CD4-positive, alpha-beta memory T cell (primary cell): ENCODE measurements around the gene TEPSIN. TPM values are rescaled to one million over a fixed set of nuclear protein-coding genes. Genes with fewer than 3 reads are reported as not detected.

Experiments used
- CTCF ChIA-PET: fragments of 350-600 bp; sonication (Branson Sonifier 250); formaldehyde crosslinking; loops from one replicate; lab custom pipeline; 2021; ENCODE audit warnings: inconsistent platforms; ENCODE audit not compliant: partially characterized antibody; lab: Charles Lee
- POLR2A ChIA-PET: fragments of 350-600 bp; sonication (Branson Sonifier 250); formaldehyde crosslinking; loops from one replicate; lab custom pipeline; 2021; ENCODE audit not compliant: partially characterized antibody; lab: Charles Lee
- DNase-seq, 5 donors: peaks; one replicate each; pipeline versions ENCODE4 v3.0.0 to v3.0.0-alpha.2; 2020 to 2022; ENCODE audit warnings: mixed read lengths in 1 of 5
- H3K27ac ChIP-seq: one replicate; pipeline ENCODE4 v1.7.0; 2013; ENCODE audit warnings: low read depth, low read length
- H3K27me3 ChIP-seq: 2 replicates; pipeline ENCODE4 v1.7.0; 2013; ENCODE audit warnings: mild to moderate bottlenecking, low read length, moderate library complexity; ENCODE audit not compliant: insufficient read depth
- H3K36me3 ChIP-seq: 2 replicates; pipeline ENCODE4 v1.7.0; 2013; ENCODE audit warnings: mild to moderate bottlenecking, low read length, moderate library complexity; ENCODE audit not compliant: insufficient read depth
- H3K4me1 ChIP-seq: 2 replicates; pipeline ENCODE4 v1.7.0; 2013; ENCODE audit warnings: mild to moderate bottlenecking, low read length, moderate library complexity; ENCODE audit not compliant: insufficient read depth
- H3K4me3 ChIP-seq, 2 donors: one replicate each; pipeline ENCODE4 v1.7.0; 2013; ENCODE audit warnings: low read length in 2 of 2, mild to moderate bottlenecking in 1 of 2
- H3K9me3 ChIP-seq, 2 donors: one replicate each; pipeline ENCODE4 v1.7.0; 2013; ENCODE audit warnings: low read length in 2 of 2, control low read depth in 1 of 2; ENCODE audit not compliant: control insufficient read depth in 1 of 2
- H3K27ac Mint-ChIP-seq, 7 donors: one replicate each; pipeline ENCODE4 v1.8.0; 2020 to 2021; ENCODE audit warnings: mixed read lengths in 7 of 7, mild to moderate bottlenecking in 6 of 7, inconsistent platforms in 3 of 7, moderate library complexity in 3 of 7
- H3K27me3 Mint-ChIP-seq, 2 donors: one replicate each; pipeline ENCODE4 v1.8.0; 2020 to 2021; ENCODE audit warnings: mixed read lengths in 2 of 2
- H3K36me3 Mint-ChIP-seq, 2 donors: one replicate each; pipeline ENCODE4 v1.8.0; 2020 to 2021; ENCODE audit warnings: mixed read lengths in 2 of 2, inconsistent platforms in 1 of 2, mild to moderate bottlenecking in 1 of 2
- H3K4me1 Mint-ChIP-seq, 4 donors: one replicate each; pipeline ENCODE4 v1.8.0; 2020 to 2021; ENCODE audit warnings: mixed read lengths in 4 of 4, mild to moderate bottlenecking in 1 of 4
- H3K4me3 Mint-ChIP-seq, 8 donors: one replicate each; pipeline ENCODE4 v1.8.0; 2020 to 2021; ENCODE audit warnings: mixed read lengths in 8 of 8, mild to moderate bottlenecking in 7 of 8, moderate library complexity in 6 of 8, inconsistent platforms in 3 of 8
- H3K9me3 Mint-ChIP-seq, 8 donors: one replicate each; pipeline ENCODE4 v1.8.0; 2020 to 2021; ENCODE audit warnings: mixed read lengths in 8 of 8, mild to moderate bottlenecking in 5 of 8, inconsistent platforms in 3 of 8, moderate library complexity in 1 of 8
- intact Hi-C: fragments of 100-400 bp; cut with micrococcal nuclease; formaldehyde crosslinking; loops from one replicate; pipeline ENCODE4 v1.15.1; 2023
- polyA plus RNA-seq, 2 donors: library from polyadenylated mRNA; unstranded; fragments of 300-500 nt; fragmentation: Illumina TruSeq; gene quantifications; one replicate each; pipeline ENCODE4 v1.2.3, GENCODE V29; 2021
- total RNA-seq, 2 experiments: library from RNA; stranded (reverse); gene quantifications; one replicate each; pipeline ENCODE4 v1.2.3, GENCODE V29; 2021

Gene TEPSIN
- total and polyA plus RNA-seq, 4 experiments from 2014 or later, result 2.0 to 126 (median 58.1) TPM

DNA sequence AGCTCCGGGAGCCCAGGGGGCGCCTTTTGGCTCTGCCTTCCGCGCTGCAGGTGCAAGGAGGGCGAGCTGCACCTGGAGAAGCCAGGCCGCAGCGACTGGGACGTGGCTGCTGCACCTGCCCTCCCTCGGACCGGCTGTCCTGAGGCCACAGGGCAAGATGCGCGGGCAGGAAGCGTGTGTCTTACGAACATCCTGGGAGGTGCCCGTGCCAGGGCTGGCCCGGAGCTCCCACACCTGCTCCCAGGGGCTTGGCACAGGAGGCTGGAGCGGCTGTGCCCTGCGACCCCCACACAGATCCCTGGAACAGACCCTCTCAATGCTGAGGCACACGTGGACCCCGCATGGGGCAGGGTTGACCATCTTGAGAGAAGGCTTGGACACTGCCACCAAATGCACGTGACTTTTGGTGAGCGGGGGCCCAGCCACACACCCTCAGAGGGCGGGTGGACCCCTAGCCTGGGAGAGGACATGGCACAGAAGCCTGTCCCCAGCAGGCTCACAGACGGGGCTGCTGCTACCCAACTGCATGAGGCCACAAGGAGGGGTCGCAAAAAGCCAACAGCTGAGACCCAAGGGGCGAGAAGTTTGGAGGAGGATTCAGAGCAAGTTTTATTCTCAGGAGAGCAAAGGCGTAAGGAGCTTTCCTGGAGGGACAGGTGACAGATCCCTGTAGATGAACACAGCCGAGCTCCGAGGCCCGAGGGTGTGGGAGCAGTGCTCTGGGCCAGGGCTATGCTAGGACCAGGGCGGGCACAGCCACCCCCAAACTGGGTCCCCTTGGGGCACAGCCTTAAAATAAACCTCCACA lies 11.6 kb upstream of the TEPSIN start:
- no peak for DNase-seq
- Mint-ChIP-seq H3K4me1 (peaks cover 8 to 11% (median 9%) of the 10 kb centered on the region in 4 donors), H3K27me3 (no peaks in the 10 kb centered on the region), H3K36me3 (peaks cover 11 to 23% of the 10 kb centered on the region in 2 donors), H3K27ac (no peak overlapping the region), H3K4me3 (no peak overlapping the region), H3K9me3 (peaks cover 0 to 1% (median 0%) of the 10 kb centered on the region in 8 donors)
- ChIA-PET CTCF (interaction anchor here (0.9 kb wide), 1 partner anchor 351 kb away, joined by 3 read pairs; no protein-coding TSS in a partner anchor), POLR2A (interaction anchor here (1.0 to 1.5 kb wide), 2 partner anchors 234 to 259 kb away, joined by 3 to 4 read pairs; no protein-coding TSS in a partner anchor)
- H3K9me3 ChIP-seq, result no peaks in the 10 kb centered on the region
- peaks cover 28% of the 10 kb centered on the region for H3K36me3 ChIP-seq
- H3K4me3 ChIP-seq, result no peak overlapping the region
- intact Hi-C loops, result loop anchor here (5.0 kb wide), 1 partner anchor 287 kb away; no protein-coding TSS in a partner anchor
- no peak overlapping the region for H3K27ac ChIP-seq
- no peaks in the 10 kb centered on the region for H3K27me3 ChIP-seq
- no peaks in the 10 kb centered on the region for H3K4me1 ChIP-seq

DNA sequence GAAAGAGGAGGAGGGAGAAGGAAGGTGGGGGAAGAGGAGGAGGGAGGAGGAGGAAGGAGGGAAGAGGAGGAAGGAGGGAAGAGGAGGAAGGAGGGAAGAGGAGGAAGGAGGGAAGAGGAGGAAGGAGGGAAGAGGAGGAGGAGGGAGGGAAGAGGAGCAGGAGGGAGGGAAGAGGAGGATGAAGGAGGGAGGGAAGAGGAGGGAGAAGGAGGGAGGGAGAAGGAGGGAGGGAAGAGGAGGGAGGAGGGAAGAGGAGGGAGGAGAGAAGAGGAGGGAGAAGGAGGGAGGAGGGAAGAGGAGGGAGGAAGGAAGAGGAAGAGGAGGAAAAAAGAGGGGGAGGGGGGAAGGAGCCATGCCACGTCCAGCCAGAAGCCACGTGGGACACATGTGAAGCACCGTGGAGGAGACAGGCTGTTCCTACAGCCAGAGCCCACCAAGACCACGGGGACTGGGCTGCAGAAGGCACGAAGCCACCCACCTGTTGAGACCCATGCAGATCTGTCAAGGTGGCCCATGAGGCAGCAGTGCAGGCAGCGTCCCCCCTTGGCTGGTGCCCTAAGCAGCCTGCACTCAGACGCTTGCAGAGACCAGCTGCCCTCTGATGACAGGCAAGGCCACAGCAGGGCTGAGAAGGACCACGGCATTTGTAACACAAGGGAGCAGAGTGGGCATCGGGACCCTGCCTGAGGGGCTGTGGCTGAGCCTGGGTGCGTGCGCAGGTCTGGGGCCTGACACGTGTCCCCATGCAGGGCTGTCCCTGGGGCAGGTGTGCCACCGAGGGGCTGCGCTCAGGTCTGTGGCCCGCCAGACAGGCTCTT lies 10.6 kb upstream of the TEPSIN start:
- H3K4me3 Mint-ChIP-seq, result no peak overlapping the region
- H3K36me3 Mint-ChIP-seq, result peaks cover 11 to 23% of the 10 kb centered on the region in 2 donors
- no peak overlapping the region for H3K27ac ChIP-seq
- H3K4me1 Mint-ChIP-seq, result peaks cover 8 to 17% (median 10%) of the 10 kb centered on the region in 4 donors
- H3K4me3 ChIP-seq, result no peak overlapping the region
- H3K36me3 ChIP-seq, result peaks cover 28% of the 10 kb centered on the region
- H3K9me3 Mint-ChIP-seq, result peaks cover 0 to 1% (median 0%) of the 10 kb centered on the region in 8 donors
- no peaks in the 10 kb centered on the region for H3K9me3 ChIP-seq
- H3K27me3 ChIP-seq, result no peaks in the 10 kb centered on the region
- POLR2A ChIA-PET, result interaction anchor here (1.0 to 1.5 kb wide), 2 partner anchors 235 to 260 kb away, joined by 3 to 4 read pairs; no protein-coding TSS in a partner anchor
- intact Hi-C loops, result loop anchor here (5.0 kb wide), 1 partner anchor 288 kb away; no protein-coding TSS in a partner anchor
- DNase-seq, result no peak
- H3K27ac Mint-ChIP-seq, result no peak overlapping the region
- no peaks in the 10 kb centered on the region for H3K4me1 ChIP-seq
- CTCF ChIA-PET, result interaction anchor here (0.5 kb wide), 1 partner anchor 412 kb away, joined by 3 read pairs; no protein-coding TSS in a partner anchor
- H3K27me3 Mint-ChIP-seq, result no peaks in the 10 kb centered on the region

DNA sequence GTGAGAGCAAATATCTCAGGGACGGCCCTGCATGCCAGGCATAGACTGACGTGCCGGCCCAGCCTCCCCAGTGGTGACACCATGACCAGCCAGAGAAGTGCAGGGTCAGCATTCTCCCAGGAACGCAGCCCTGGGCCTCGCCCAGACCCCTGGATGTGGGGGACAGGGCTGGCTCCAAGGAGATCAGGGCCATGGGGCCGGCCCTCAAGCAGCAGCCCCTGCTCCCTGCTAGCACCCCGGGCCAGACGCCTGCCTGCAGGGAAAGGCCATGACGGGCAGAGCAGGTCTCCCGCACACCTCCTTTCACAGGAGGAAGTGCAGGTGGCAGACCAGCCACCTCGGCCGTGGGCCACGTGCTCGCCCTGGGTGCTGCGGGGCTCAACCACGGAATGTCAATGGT lies 9.8 kb upstream of the TEPSIN start:
- Mint-ChIP-seq H3K27ac (no peak overlapping the region), H3K4me1 (peaks cover 5 to 17% (median 6%) of the 10 kb centered on the region in 4 donors), H3K27me3 (no peaks in the 10 kb centered on the region), H3K36me3 (peaks cover 11 to 21% of the 10 kb centered on the region in 2 donors), H3K4me3 (no peak overlapping the region), H3K9me3 (peaks cover 0 to 1% (median 0%) of the 10 kb centered on the region in 8 donors)
- Histone ChIP-seq H3K36me3 (peaks cover 28% of the 10 kb centered on the region), H3K4me3 (no peak overlapping the region), H3K4me1 (no peaks in the 10 kb centered on the region), H3K9me3 (no peaks in the 10 kb centered on the region), H3K27me3 (no peaks in the 10 kb centered on the region), H3K27ac (no peak overlapping the region)
- POLR2A ChIA-PET, result no interaction called here
- intact Hi-C loops, result no loop called here
- DNase-seq, result no peak
- CTCF ChIA-PET, result no interaction called here

DNA sequence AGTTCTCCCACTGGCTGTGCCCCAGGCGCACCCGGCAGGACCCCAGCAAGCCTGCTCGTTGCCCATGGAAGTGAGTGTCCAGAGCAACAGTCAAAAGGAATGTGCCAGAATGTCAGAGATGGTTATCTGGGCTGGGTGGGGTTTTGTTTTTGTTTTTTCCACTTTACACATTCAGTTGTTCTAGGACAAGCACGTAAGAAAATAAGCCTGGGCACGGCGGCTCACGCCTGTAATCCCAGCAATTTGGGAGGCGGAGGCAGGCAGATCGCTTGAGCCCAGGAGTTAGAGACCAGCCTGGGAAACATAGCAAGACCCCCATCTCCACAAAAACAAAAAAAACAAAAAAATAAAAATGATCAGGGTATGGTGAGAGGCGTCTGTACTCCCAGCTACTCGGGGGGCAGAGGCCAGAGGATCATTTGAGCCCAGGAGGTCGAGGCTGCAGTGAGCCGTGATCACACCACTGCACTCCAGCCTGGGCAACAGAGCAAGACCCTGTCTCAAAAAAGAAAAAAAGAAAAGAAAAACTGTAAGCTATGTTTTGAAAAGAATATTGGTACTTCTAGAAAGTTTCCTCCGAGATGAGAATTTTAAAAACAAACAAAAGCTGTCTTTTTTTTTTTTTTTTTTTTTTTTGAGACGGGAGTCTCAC lies 8.6 kb upstream of the TEPSIN start:
- POLR2A ChIA-PET, result interaction anchor here (0.6 kb wide), 1 partner anchor 237 kb away, joined by 3 read pairs; no protein-coding TSS in a partner anchor
- Mint-ChIP-seq H3K4me3 (no peak overlapping the region), H3K9me3 (peaks cover 0 to 1% (median 0%) of the 10 kb centered on the region in 8 donors), H3K27me3 (no peaks in the 10 kb centered on the region), H3K4me1 (peaks cover 0 to 12% (median 0%) of the 10 kb centered on the region in 4 donors), H3K27ac (no peak overlapping the region), H3K36me3 (peaks cover 6 to 12% of the 10 kb centered on the region in 2 donors)
- no peak overlapping the region for H3K4me3 ChIP-seq
- H3K4me1 ChIP-seq, result no peaks in the 10 kb centered on the region
- intact Hi-C loops, result no loop called here
- CTCF ChIA-PET, result interaction anchor here (0.7 to 0.9 kb wide), 2 partner anchors 14 to 38 kb away, joined by 3 to 4 read pairs; no protein-coding TSS in a partner anchor
- H3K36me3 ChIP-seq, result peaks cover 23% of the 10 kb centered on the region
- no peak overlapping the region for H3K27ac ChIP-seq
- no peaks in the 10 kb centered on the region for H3K27me3 ChIP-seq
- no peak for DNase-seq
- H3K9me3 ChIP-seq, result no peaks in the 10 kb centered on the region

DNA sequence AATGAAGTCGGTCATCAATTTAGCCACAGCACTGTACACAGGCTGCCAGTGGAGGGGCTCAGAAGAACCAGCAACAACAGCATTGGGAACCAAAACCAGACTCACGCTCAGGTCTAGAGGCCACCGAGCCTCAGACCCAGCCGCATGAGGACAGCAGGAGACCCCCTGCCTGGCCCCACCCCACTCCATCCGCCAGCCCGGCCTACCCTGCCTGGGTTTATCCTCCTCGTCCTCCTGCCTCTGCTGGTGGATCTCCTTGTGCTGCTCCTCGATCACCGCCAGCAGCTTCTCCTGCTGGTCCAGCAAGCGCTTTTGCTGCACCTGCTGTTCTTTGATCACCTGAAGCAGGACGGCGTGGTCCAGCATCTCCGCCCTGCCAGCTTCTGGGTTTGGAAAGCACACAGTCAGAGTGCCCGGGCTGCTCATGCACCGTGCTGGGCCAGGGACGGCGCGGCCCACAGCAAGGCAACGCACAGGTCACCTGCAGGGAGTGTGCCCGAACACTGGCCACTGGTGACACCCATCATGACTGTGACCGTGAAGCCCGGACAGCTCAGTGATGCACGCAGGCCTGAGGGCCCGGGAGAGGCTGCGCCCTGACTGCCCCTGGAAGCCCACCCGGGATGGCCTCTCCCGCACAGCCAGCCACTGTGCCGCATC lies 8.0 kb upstream of the TEPSIN start:
- no peaks in the 10 kb centered on the region for H3K27me3 ChIP-seq
- no peak overlapping the region for H3K27ac ChIP-seq
- H3K4me3 ChIP-seq, result no peak overlapping the region
- ChIA-PET POLR2A (interaction anchor here (0.6 kb wide), 1 partner anchor 238 kb away, joined by 3 read pairs; no protein-coding TSS in a partner anchor), CTCF (no interaction called here)
- H3K9me3 Mint-ChIP-seq, result peaks cover 0 to 1% (median 0%) of the 10 kb centered on the region in 8 donors
- H3K4me3 Mint-ChIP-seq, result no peak overlapping the region
- intact Hi-C loops, result no loop called here
- H3K4me1 Mint-ChIP-seq, result peaks cover 0 to 14% (median 2%) of the 10 kb centered on the region in 4 donors
- DNase-seq, result no peak
- no peak overlapping the region for H3K27ac Mint-ChIP-seq
- no peaks in the 10 kb centered on the region for H3K27me3 Mint-ChIP-seq
- no peaks in the 10 kb centered on the region for H3K9me3 ChIP-seq
- H3K36me3 Mint-ChIP-seq, result peaks cover 6 to 9% of the 10 kb centered on the region in 2 donors
- H3K4me1 ChIP-seq, result no peaks in the 10 kb centered on the region
- peaks cover 17% of the 10 kb centered on the region for H3K36me3 ChIP-seq

DNA sequence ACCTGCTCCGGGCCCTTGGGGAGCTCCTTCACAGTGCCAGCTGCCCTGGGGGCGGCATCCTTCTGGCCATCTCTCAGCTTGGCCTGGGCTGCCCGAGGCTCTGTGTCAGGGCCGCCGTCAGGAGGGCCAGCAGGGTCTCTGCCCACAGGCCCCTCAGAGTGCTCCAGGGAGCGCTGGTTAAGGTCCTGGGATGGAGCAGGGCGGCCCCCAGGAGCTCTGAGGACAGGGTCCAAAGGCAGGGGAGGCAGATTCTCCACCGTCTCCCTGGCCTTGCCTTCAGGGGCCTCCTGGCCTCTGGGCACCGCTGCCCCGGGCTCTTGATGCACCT lies 7.5 kb upstream of the TEPSIN start:
- H3K27me3 ChIP-seq, result no peaks in the 10 kb centered on the region
- intact Hi-C loops, result no loop called here
- Mint-ChIP-seq H3K4me1 (peaks cover 2 to 14% (median 4%) of the 10 kb centered on the region in 4 donors), H3K4me3 (no peak overlapping the region), H3K27ac (no peak overlapping the region), H3K27me3 (no peaks in the 10 kb centered on the region), H3K36me3 (peaks cover 6 to 8% of the 10 kb centered on the region in 2 donors), H3K9me3 (peaks cover 0 to 1% (median 0%) of the 10 kb centered on the region in 8 donors)
- H3K4me3 ChIP-seq, result no peak overlapping the region
- peaks cover 12% of the 10 kb centered on the region for H3K36me3 ChIP-seq
- no peak overlapping the region for H3K27ac ChIP-seq
- H3K9me3 ChIP-seq, result no peaks in the 10 kb centered on the region
- DNase-seq, result no peak
- ChIA-PET POLR2A (no interaction called here), CTCF (no interaction called here)
- H3K4me1 ChIP-seq, result no peaks in the 10 kb centered on the region
